H1 (cell line): Measurements from ENCODE around the gene ECI1. TPM values are rescaled to one million over a fixed set of nuclear protein-coding genes. Genes with fewer than 3 reads are reported as not detected.

Experiments
- CTCF ChIA-PET: fragments of 300-600 bp; sonication (Branson Sonifier 250); formaldehyde crosslinking; loops from one replicate; lab custom pipeline; 2021; ENCODE audit not compliant: partially characterized antibody; lab: Charles Lee
- POLR2A ChIA-PET: fragments of 300-600 bp; sonication (Branson Sonifier 250); formaldehyde crosslinking; loops from one replicate; lab custom pipeline; 2021; ENCODE audit warnings: inconsistent platforms; ENCODE audit not compliant: partially characterized antibody; lab: Charles Lee
- DNase-seq, 2 experiments: peaks; one replicate each; pipeline versions ENCODE4 v3.0.0 to v3.0.0-alpha.2; 2010 to 2022; ENCODE audit warnings: low spot score in 2 of 2, low read depth in 1 of 2, mixed read lengths in 1 of 2
- FAIRE-seq: peaks from 2 replicates; lab custom pipeline; 2011; peaks lifted over from hg19 to GRCh38; lab: Jason Lieb, UNC
- H2AFZ ChIP-seq: 2 replicates; pipeline ENCODE4 v1.8.1; 2012; ENCODE audit warnings: low read length, inconsistent platforms
- H2AK5ac ChIP-seq: 2 replicates; pipeline ENCODE4 v1.6.1; 2013; ENCODE audit warnings: low read depth, low read length
- H2BK120ac ChIP-seq: replicated peaks from 2 replicates; pipeline ENCODE3; 2013; ENCODE audit warnings: low read depth, low read length, inconsistent platforms
- H2BK12ac ChIP-seq: 2 replicates; pipeline ENCODE4 v1.6.1; 2013; ENCODE audit warnings: low read depth, low read length
- H2BK15ac ChIP-seq: 2 replicates; pipeline ENCODE4 v1.6.1; 2013; ENCODE audit warnings: low read length
- H2BK20ac ChIP-seq: 2 replicates; pipeline ENCODE4 v1.6.1; 2013; ENCODE audit warnings: low read length
- H2BK5ac ChIP-seq: 2 replicates; pipeline ENCODE4 v1.6.1; 2013; ENCODE audit warnings: low read depth, low read length
- H3K14ac ChIP-seq: 2 replicates; pipeline ENCODE4 v1.6.1; 2013; ENCODE audit warnings: inconsistent platforms; ENCODE audit not compliant: insufficient read length
- H3K18ac ChIP-seq: 2 replicates; pipeline ENCODE4 v1.6.1; 2013; ENCODE audit warnings: low read length; ENCODE audit errors: extremely low read depth
- H3K23ac ChIP-seq: 2 replicates; pipeline ENCODE4 v1.6.1; 2013; ENCODE audit warnings: inconsistent platforms; ENCODE audit not compliant: insufficient read length
- H3K23me2 ChIP-seq: 2 replicates; pipeline ENCODE4 v1.6.1; 2013; ENCODE audit warnings: low read depth, low read length
- H3K27ac ChIP-seq: 2 replicates; pipeline ENCODE4 v1.6.1; 2011; ENCODE audit warnings: low read depth, low read length, inconsistent platforms
- H3K27me3 ChIP-seq, 4 experiments: replicated peaks in 1 of 4; 1 replicate in 1 of 4; 2 replicates in 3 of 4; pipeline versions ENCODE4 v1.6.1 to v1.8.1; 2011 to 2013; ENCODE audit warnings: low read length in 3 of 4, mild to moderate bottlenecking in 3 of 4, inconsistent platforms in 2 of 4, mixed read lengths in 2 of 4, moderate library complexity in 1 of 4; ENCODE audit not compliant: control insufficient read depth in 3 of 4, insufficient read depth in 3 of 4; ENCODE audit errors: extremely low read depth in 1 of 4
- H3K36me3 ChIP-seq, 4 experiments: 2 replicates each; pipeline versions ENCODE4 v1.6.1 to v1.8.1; 2011 to 2013; ENCODE audit warnings: mild to moderate bottlenecking in 4 of 4, low read length in 3 of 4, moderate library complexity in 2 of 4, control low read depth in 1 of 4, inconsistent platforms in 1 of 4; ENCODE audit not compliant: insufficient read depth in 4 of 4, control insufficient read depth in 2 of 4
- H3K4ac ChIP-seq: replicated peaks from 2 replicates; pipeline ENCODE3; 2013; ENCODE audit warnings: low read length, low read depth, mixed read lengths, inconsistent platforms; ENCODE audit not compliant: insufficient read length
- H3K4me1 ChIP-seq, 4 experiments: replicated peaks in 1 of 4; 1 replicate in 1 of 4; 2 replicates in 3 of 4; pipeline versions ENCODE4 v1.6.1 to v1.8.1; 2011 to 2013; ENCODE audit warnings: low read length in 3 of 4, inconsistent platforms in 2 of 4, mixed read lengths in 1 of 4; ENCODE audit not compliant: insufficient read depth in 4 of 4, control insufficient read depth in 3 of 4
- H3K4me2 ChIP-seq, 2 experiments: 2 replicates each; pipeline versions ENCODE4 v1.6.1 to v1.8.1; 2011 to 2013; ENCODE audit warnings: low read depth in 2 of 2, low read length in 2 of 2, control low read depth in 1 of 2, inconsistent platforms in 1 of 2, mild to moderate bottlenecking in 1 of 2; ENCODE audit not compliant: insufficient read depth in 1 of 2
- H3K4me3 ChIP-seq, 4 experiments: fragments of 200-600, 300-600 bp in 1 of 4; sonication (generic), shearing (Covaris generic), sonication (Bioruptor Twin) in 1 of 4; 2 replicates each; pipeline versions ENCODE4 v1.5.1 to v1.8.1; 2011 to 2016; ENCODE audit warnings: low read length in 4 of 4, low read depth in 3 of 4, control low read depth in 2 of 4, inconsistent platforms in 2 of 4, mild to moderate bottlenecking in 2 of 4, mixed read lengths in 1 of 4, moderate library complexity in 1 of 4; ENCODE audit not compliant: insufficient read depth in 2 of 4; ENCODE audit errors: extremely low read depth in 1 of 4
- H3K56ac ChIP-seq: replicated peaks from 2 replicates; pipeline ENCODE3; 2013; ENCODE audit warnings: low read depth, mild to moderate bottlenecking, mixed read lengths, low read length, inconsistent platforms; ENCODE audit not compliant: insufficient read length
- H3K79me1 ChIP-seq: 2 replicates; pipeline ENCODE4 v1.6.1; 2013; ENCODE audit warnings: low read depth, low read length, control low read depth
- H3K79me2 ChIP-seq, 2 experiments: 2 replicates each; pipeline versions ENCODE4 v1.6.1 to v1.8.1; 2012 to 2013; ENCODE audit warnings: low read length in 2 of 2, mild to moderate bottlenecking in 2 of 2, inconsistent platforms in 1 of 2; ENCODE audit not compliant: insufficient read depth in 2 of 2, control insufficient read depth in 1 of 2
- H3K9ac ChIP-seq, 4 experiments: replicated peaks in 1 of 4; 1 replicate in 1 of 4; 2 replicates in 3 of 4; pipeline versions ENCODE4 v1.6.1 to v1.8.1; 2011 to 2013; ENCODE audit warnings: low read depth in 3 of 4, low read length in 3 of 4, control low read depth in 2 of 4, mild to moderate bottlenecking in 2 of 4, moderate library complexity in 2 of 4, inconsistent platforms in 1 of 4; ENCODE audit errors: extremely low read depth in 1 of 4
- H3K9me3 ChIP-seq, 2 experiments: 2 replicates each; pipeline versions ENCODE4 v1.6.1 to v1.8.1; 2012 to 2013; ENCODE audit warnings: mild to moderate bottlenecking in 2 of 2, moderate library complexity in 2 of 2, control low read depth in 1 of 2, inconsistent platforms in 1 of 2, low read depth in 1 of 2, low read length in 1 of 2, mixed read lengths in 1 of 2; ENCODE audit not compliant: insufficient read depth in 2 of 2
- H4K20me1 ChIP-seq, 2 experiments: replicated peaks in 1 of 2; 2 replicates each; pipeline versions ENCODE3 to v1.8.1; 2011 to 2013; ENCODE audit warnings: inconsistent platforms in 2 of 2, low read length in 2 of 2, mild to moderate bottlenecking in 1 of 2; ENCODE audit not compliant: insufficient read depth in 2 of 2, control insufficient read depth in 1 of 2
- H4K5ac ChIP-seq: 2 replicates; pipeline ENCODE4 v1.6.1; 2013; ENCODE audit warnings: low read length, low read depth, mixed read lengths, inconsistent platforms; ENCODE audit not compliant: insufficient read length
- H4K8ac ChIP-seq: 2 replicates; pipeline ENCODE4 v1.8.0; 2013; ENCODE audit warnings: mild to moderate bottlenecking, moderate library complexity, low read length, inconsistent platforms; ENCODE audit not compliant: insufficient read depth; ENCODE audit errors: extremely low read depth
- H4K91ac ChIP-seq: replicated peaks from 2 replicates; pipeline ENCODE3; 2013; ENCODE audit warnings: low read length, mixed read lengths, inconsistent platforms; ENCODE audit not compliant: insufficient read length
- ASH2L ChIP-seq: fragments of 200-600, 300-600 bp; sonication (generic); IDR thresholded peaks from one replicate; pipeline ENCODE4 v1.7.1; 2017; ENCODE audit warnings: low read length
- CBX5 ChIP-seq: fragments of 300-800, 300-1000 bp; sonication (generic); IDR thresholded peaks from 2 replicates; pipeline ENCODE4 v1.7.1; 2016; ENCODE audit warnings: antibody characterized with exemption, low read length, low read depth
- CHD2 ChIP-seq: IDR thresholded peaks from 2 replicates; pipeline ENCODE4 v1.6.1; 2012; ENCODE audit warnings: low read length, improper control_type of control experiment
- CTCF ChIP-seq, 3 experiments: IDR thresholded peaks; 1 replicate in 2 of 3; 2 replicates in 1 of 3; pipeline versions ENCODE4 v1.5.1 to v1.6.1; 2011; ENCODE audit warnings: low read length in 3 of 3, mild to moderate bottlenecking in 3 of 3, inconsistent platforms in 2 of 3, low read depth in 1 of 3, moderate library complexity in 1 of 3; ENCODE audit not compliant: insufficient read depth in 1 of 3; ENCODE audit errors: control extremely low read depth in 1 of 3
- KDM1A ChIP-seq: fragments of 200-600, 300-600 bp; sonication (generic); IDR thresholded peaks from 2 replicates; pipeline ENCODE4 v1.7.1; 2016; ENCODE audit warnings: mild to moderate bottlenecking, low read length, borderline replicate concordance
- RNF2 ChIP-seq: fragments of 200-900, 300-1000 bp; sonication (generic); IDR thresholded peaks from 2 replicates; pipeline ENCODE4 v1.7.1; 2016; ENCODE audit warnings: borderline replicate concordance, low read depth, mild to moderate bottlenecking, antibody characterized with exemption, low read length; ENCODE audit not compliant: poor library complexity, severe bottlenecking; ENCODE audit errors: missing control alignments
- SP2 ChIP-seq: IDR thresholded peaks from 2 replicates; pipeline ENCODE4 v1.6.1; 2012; ENCODE audit warnings: mild to moderate bottlenecking, low read length, inconsistent platforms
- WGBS, 2 experiments: shearing (Covaris generic) in 1 of 2; methylation state at CpG; one replicate each; pipeline versions ENCODE4 v1.1.6 to v1.1.7; 2013 to 2015; ENCODE audit warnings: low lambda C conversion rate in 2 of 2, mixed read lengths in 2 of 2, inconsistent platforms in 1 of 2, low coverage in 1 of 2, missing lambda C conversion rate in 1 of 2; ENCODE audit not compliant: insufficient replicate concordance in 2 of 2, insufficient coverage in 1 of 2, insufficient read length in 1 of 2; ENCODE audit errors: extremely low coverage in 1 of 2, missing lambda C conversion rate in 1 of 2; 5-methylcytosine and 5-hydroxymethylcytosine counted together
- polyA plus RNA-seq, 7 experiments: library from polyadenylated mRNA; depleted of rRNA in 3 of 7; stranded (reverse) in 5 of 7; unstranded in 2 of 7; fragments of >200 nt in 5 of 7; fragments of 200-250 nt in 2 of 7; gene quantifications; 1 replicate in 5 of 7; 2 replicates in 1 of 7; 4 replicates in 1 of 7; pipeline versions ENCODE4 v1.2.1 to v1.2.3, GENCODE V29; 2011 to 2013; ENCODE audit warnings: missing spikeins in 2 of 7, mixed read lengths in 2 of 7
- total RNA-seq: library from RNA; stranded (reverse); fragmentation: NEBNext Ultra II Directional; extraction: Animal tissue kit (Norgen Biotek cat#: 25700); gene quantifications from 2 replicates; pipeline ENCODE4 v1.2.1, GENCODE V29; 2021

The ECI1 gene
- total and polyA plus RNA-seq, 2 of the 8 experiments (the other 6 are each of a cell fraction or from before 2014, with no cell fraction given), result 79.5 to 151 TPM

- Histone ChIP-seq H4K20me1 (peaks cover 4 to 14% of the 10 kb centered on the region in 2 experiments), H3K79me2 (no peaks in the 10 kb centered on the region), H2BK15ac (peak overlapping the region; percentile 72; the same call in 1 of the 2 replicates), H3K4me3 (no peak overlapping the region), H4K8ac (peak overlapping the region; percentile 14; the same call in 1 of the 2 replicates), H3K79me1 (no peaks in the 10 kb centered on the region), H3K4me1 (peaks cover 0 to 10% (median 3%) of the 10 kb centered on the region in 4 experiments; a peak in 4 of 7 replicates), H2BK120ac (no peak overlapping the region), H3K27me3 (peaks cover 4 to 34% (median 24%) of the 10 kb centered on the region in 4 experiments), H2BK5ac (no peak overlapping the region), H2BK12ac (no peak overlapping the region), H2AFZ (no peak overlapping the region), H2BK20ac (no peak overlapping the region), H2AK5ac (no peak overlapping the region), H3K14ac (no peak overlapping the region), H3K36me3 (no peaks in the 10 kb centered on the region), H3K23me2 (peaks cover 8% of the 10 kb centered on the region; the same call in 1 of the 2 replicates), H4K5ac (no peak overlapping the region), H3K4ac (no peak overlapping the region), H3K27ac (no peak overlapping the region), H3K9me3 (no peaks in the 10 kb centered on the region), H3K18ac (no peak overlapping the region), H3K4me2 (no peak overlapping the region; a peak in 1 of 4 replicates), H3K23ac (no peak overlapping the region), H4K91ac (peak overlapping the region; percentile 85), H3K9ac (no peak overlapping the region), H3K56ac (no peak overlapping the region)
- FAIRE-seq (no peak), DNase-seq (no peak)
- WGBS, 2 experiments, result 80% methylated on average over 6 of the region's 6 CpGs; no CpG with 5 or more reads in 1 of the 2 experiments
- POLR2A ChIA-PET, result interaction anchor here (0.8 to 6.9 kb wide), 12 partner anchors 8 to 65 kb away, joined by 3 to 63 read pairs (median 6); partner anchors contain the start of genes BRICD5, DNASE1L2, ECI1 and MLST8
- CTCF ChIA-PET, result interaction anchor here (0.9 to 1.8 kb wide), 2 partner anchors 13 to 39 kb away, joined by 3 to 6 read pairs; partner anchors contain the start of gene DNASE1L2
- TF ChIP-seq CHD2 (no peak), KDM1A (peak; percentile 46; the same call in 1 of the 2 replicates), CTCF (IDR thresholded peaks at IDR 0.05; ENCODE audit: control extremely low read depth in 1 of 3, insufficient read depth in 1 of 3, low read depth in 1 of 3, low read length in 3 of 3) (no peak), CBX5 (no peak), SP2 (no peak), ASH2L (no peak), RNF2 (no peak)
Measured at GRCh38 chr16:2197765-2198164, 53.6 kb downstream of the ECI1 start.
